Skeletal muscle satellite cell (primary cell): ENCODE results near the gene RNF217.
"Not testable (repeated sequence)": the region's sequence is repeated elsewhere in the genome, so short reads cannot be mapped to it uniquely, and the experiment has no call there.

Source experiments
- H3K27me3 ChIP-seq: 2 replicates; pipeline ENCODE4 v1.7.0; 2013; ENCODE audit warnings: low read length; ENCODE audit not compliant: control insufficient read depth, insufficient read depth
- H3K36me3 ChIP-seq: 2 replicates; pipeline ENCODE4 v1.7.0; 2013; ENCODE audit warnings: mild to moderate bottlenecking, control low read depth, low read length; ENCODE audit not compliant: insufficient read depth
- H3K4me1 ChIP-seq: 2 replicates; pipeline ENCODE4 v1.7.0; 2013; ENCODE audit warnings: low read length; ENCODE audit not compliant: control insufficient read depth, insufficient read depth
- H3K4me2 ChIP-seq: 2 replicates; pipeline ENCODE4 v1.7.0; 2013; ENCODE audit warnings: mild to moderate bottlenecking, low read length
- H3K4me3 ChIP-seq: 2 replicates; pipeline ENCODE4 v1.7.0; 2013; ENCODE audit warnings: low read length
- H3K9ac ChIP-seq: 2 replicates; pipeline ENCODE4 v1.7.0; 2013; ENCODE audit warnings: mild to moderate bottlenecking, low read depth, low read length, moderate library complexity
- H3K9me3 ChIP-seq: replicated peaks from 2 replicates; pipeline ENCODE4 v1.7.0; 2013; ENCODE audit warnings: mild to moderate bottlenecking, control low read depth, low read length

Gene RNF217

DNA sequence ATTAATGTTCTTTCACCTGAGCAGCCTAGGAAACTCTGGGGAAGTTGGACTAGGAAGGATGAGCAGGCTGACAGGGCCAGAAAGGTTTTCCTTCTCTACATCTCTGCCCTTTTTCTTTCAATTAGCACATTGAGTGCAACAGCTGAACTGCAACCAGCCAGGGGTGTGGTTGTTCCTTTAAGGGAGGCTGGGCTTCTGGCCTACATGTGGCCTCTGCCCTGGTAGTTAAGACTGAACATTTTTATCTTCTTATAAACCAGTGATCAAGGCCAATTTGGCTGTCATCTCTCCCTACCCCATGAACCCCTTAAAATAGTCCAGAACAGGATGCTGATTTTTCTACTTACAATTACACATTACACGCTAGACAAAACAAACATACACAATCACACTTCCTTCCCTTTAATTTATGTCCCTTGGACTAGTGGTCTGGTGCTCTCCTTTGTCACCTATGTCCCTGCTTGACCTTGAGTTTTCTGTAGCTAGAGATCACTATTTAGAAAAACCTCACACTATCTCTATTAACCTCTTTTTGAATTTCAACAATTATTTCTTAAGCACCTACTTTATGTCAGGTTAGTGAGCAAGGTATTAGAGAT lies 60.3 kb downstream of the RNF217 start:
- Histone ChIP-seq H3K4me2 (no peak overlapping the region), H3K4me3 (no peak overlapping the region), H3K9me3 (no peaks in the 10 kb centered on the region), H3K27me3 (no peaks in the 10 kb centered on the region), H3K9ac (no peak overlapping the region), H3K36me3 (no peaks in the 10 kb centered on the region), H3K4me1 (peaks cover 16% of the 10 kb centered on the region)

DNA sequence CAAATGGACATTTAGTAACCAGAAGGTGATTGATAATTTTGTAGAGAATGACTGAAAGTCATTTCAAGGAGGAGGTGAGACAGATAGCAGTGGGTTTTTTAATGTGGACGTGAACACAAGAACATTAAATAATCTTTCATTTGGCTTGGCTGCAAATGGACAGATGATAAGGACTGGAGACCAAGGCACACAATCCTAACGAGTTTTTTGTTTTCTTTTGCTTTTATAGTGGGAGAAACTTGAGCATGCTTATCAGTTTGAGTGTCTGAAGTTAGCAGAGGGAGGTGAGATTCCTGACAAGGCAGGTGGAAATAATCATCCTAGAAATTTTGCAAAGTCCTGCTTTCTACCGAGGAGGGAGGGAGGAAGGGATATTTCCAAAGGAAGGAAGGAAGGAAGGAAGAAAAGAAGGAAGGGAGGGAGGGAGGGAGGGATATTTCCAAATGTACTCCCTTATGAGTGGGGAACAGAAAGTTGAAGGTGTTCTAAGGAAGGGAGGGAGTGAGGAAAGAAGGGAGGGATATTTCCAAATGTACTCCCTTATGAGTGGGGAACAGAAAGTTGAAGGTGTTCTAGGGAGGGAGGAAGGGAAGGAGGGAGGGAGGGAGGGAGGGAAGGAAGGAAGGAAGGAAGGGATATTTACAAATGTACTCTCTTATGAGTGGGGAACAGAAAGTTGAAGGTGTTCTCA lies 63.1 kb downstream of the RNF217 start:
- no peak overlapping the region for H3K9ac ChIP-seq
- H3K4me1 ChIP-seq = peaks cover 10% of the 10 kb centered on the region

DNA sequence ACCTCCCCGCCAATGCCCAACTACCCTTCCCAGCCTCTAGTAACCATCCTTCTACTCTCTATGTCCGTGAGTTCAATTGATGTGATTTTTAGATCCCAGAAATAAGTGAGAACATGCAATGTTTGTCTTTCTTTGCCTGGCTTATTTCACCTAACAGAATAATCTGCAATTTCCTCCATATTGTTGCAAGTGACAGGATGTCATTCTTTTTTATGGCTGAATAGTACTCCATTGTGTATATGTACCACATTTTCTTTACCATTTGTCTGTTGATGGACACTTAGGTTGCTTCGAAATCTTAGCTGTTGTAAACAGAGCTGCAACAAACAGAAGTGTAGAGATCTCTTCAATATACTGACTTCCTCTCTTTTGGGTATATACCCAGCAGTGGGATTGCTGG lies 65.0 kb downstream of the RNF217 start:
- Histone ChIP-seq H3K4me2 (no peak overlapping the region), H3K36me3 (no peaks in the 10 kb centered on the region)

More for the DNA sequence above, 63.1 kb downstream of the RNF217 start:
- Histone ChIP-seq H3K9me3 (no peaks in the 10 kb centered on the region), H3K4me2 (no peak overlapping the region), H3K4me3 (no peak overlapping the region), H3K27me3 (no peaks in the 10 kb centered on the region), H3K36me3 (no peaks in the 10 kb centered on the region)

DNA sequence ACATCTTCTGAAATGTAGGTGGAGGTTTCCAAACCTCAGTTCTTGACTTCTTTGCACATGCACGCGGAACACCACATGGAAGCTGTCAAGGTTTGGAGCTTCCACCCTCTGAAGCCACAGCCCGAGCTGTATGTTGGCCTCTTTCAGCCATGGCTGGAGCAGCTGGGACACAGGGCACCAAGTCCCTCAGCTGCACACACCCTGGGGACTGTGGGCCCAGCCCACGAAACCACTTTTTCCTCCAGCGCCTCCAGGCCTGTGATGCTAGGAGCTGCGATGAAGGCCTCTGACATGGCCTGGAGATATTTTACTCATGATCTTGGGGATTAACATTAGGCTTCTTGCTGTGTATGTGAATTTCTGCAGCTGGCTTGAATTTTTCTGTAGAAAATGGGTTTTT lies 68.7 kb downstream of the RNF217 start:
- H3K9me3 ChIP-seq = no peaks in the 10 kb centered on the region
- no peak overlapping the region for H3K4me3 ChIP-seq
- H3K4me1 ChIP-seq = no peaks in the 10 kb centered on the region
- H3K4me2 ChIP-seq = no peak overlapping the region
- H3K36me3 ChIP-seq = no peaks in the 10 kb centered on the region
- H3K27me3 ChIP-seq = no peaks in the 10 kb centered on the region
- no peak overlapping the region for H3K9ac ChIP-seq

More for the DNA sequence above, 65.0 kb downstream of the RNF217 start:
- Histone ChIP-seq H3K4me1 (peaks cover 4% of the 10 kb centered on the region), H3K27me3 (no peaks in the 10 kb centered on the region), H3K9me3 (no peaks in the 10 kb centered on the region), H3K9ac (no peak overlapping the region), H3K4me3 (no peak overlapping the region)

DNA sequence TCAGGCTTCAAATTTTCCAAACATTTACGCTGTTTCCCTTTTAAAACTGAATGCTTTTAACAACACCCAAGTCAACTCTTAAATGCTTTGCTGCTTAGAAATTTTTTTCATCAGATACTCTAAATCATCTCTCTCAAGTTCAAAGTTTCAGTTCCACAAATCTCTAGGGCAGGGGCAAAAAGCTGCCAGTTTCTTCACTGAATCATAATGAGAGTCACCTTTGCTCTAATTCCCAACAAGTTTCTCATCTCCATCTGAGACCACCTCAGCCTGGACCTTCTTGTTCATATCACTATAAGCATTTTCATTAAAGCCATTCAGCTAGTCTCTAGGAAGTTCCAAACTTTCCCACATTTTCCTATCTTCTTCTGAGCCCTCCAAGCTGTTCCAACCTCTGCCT lies 69.1 kb downstream of the RNF217 start:
- Histone ChIP-seq H3K4me1 (no peaks in the 10 kb centered on the region), H3K36me3 (no peaks in the 10 kb centered on the region), H3K9me3 (no peaks in the 10 kb centered on the region), H3K9ac (no peak overlapping the region), H3K27me3 (no peaks in the 10 kb centered on the region), H3K4me3 (no peak overlapping the region), H3K4me2 (no peak overlapping the region)

DNA sequence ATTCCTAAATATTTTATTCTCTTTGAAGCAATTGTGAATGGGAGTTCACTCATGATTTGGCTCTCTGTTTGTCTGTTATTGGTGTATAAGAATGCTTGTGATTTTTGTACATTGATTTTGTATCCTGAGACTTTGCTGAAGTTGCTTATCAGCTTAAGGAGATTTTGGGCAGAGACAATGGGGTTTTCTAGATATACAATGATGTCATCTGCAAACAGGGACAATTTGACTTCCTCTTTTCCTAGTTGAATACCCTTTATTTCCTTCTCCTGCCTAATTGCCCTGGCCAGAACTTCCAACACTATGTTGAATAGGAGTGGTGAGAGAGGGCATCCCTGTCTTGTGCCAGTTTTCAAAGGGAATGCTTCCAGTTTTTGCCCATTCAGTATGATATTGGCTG lies 72.7 kb downstream of the RNF217 start:
- not testable (repeated sequence) for H3K4me2 ChIP-seq, H3K27me3 ChIP-seq, H3K9me3 ChIP-seq, H3K36me3 ChIP-seq, H3K9ac ChIP-seq, H3K4me1 ChIP-seq, H3K4me3 ChIP-seq

DNA sequence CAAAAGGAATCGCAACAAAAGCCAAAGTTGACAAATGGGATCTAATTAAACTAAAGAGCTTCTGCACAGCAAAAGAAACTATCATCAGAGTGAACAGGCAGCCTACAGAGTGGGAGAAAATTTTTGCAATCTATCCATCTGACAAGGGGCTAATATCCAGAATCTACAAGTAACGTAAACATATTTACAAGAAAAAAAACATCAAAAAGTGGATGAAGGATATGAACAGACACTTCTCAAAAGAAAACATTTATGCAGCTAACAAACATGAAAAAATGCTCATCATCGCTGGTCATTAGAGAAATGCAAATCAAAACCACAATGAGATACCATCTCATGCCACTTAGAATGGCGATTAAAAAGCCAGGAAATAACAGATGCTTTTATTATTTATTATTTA lies 74.2 kb downstream of the RNF217 start:
- not testable (repeated sequence) for H3K27me3 ChIP-seq, H3K4me3 ChIP-seq, H3K4me1 ChIP-seq, H3K36me3 ChIP-seq, H3K4me2 ChIP-seq, H3K9me3 ChIP-seq, H3K9ac ChIP-seq

DNA sequence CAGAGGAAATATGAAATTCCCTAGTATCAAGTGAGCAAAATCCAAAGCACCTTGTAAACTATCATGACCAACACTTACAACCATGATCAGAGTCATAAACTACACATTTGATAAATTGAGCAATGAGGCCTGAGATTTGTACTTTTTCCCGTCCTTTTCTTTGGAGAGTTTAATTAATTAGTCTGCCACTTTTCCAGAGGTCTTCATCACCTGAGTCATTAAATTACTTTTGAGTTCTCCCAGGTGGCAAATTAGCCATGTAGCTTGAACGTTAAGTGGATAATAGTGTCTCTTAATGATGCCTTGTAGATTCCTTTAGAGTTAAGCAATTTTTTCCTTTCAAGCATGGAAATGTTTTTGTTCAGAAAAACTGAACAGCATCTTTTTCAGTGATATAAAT lies 75.6 kb downstream of the RNF217 start:
- Histone ChIP-seq H3K36me3 (no peaks in the 10 kb centered on the region), H3K4me2 (no peak overlapping the region), H3K27me3 (no peaks in the 10 kb centered on the region), H3K4me3 (no peak overlapping the region), H3K9me3 (no peaks in the 10 kb centered on the region), H3K9ac (no peak overlapping the region), H3K4me1 (peaks cover 12% of the 10 kb centered on the region)

DNA sequence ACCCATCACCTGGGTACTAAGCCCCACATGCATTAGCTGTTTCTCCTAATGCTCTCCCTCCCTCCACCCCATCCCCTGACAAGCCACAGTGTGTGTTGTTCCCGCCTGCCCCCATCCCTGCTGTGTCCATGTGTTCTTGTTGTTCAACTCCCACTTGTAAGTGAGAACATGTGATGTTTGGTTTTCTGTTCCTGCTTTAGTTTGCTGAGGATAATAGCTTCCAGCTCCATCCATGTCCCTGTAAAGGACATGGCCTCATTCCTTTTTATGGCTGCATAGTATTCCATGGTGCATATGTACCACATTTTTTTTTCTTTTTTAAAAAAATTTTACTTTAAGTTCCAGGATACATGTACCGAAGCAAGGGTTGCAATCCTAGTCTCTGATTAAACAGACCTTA lies 76.7 kb downstream of the RNF217 start:
- Histone ChIP-seq H3K4me3 (no peak overlapping the region), H3K9me3 (no peaks in the 10 kb centered on the region), H3K4me2 (no peak overlapping the region), H3K36me3 (no peaks in the 10 kb centered on the region), H3K27me3 (no peaks in the 10 kb centered on the region), H3K9ac (no peak overlapping the region), H3K4me1 (peaks cover 12% of the 10 kb centered on the region)

DNA sequence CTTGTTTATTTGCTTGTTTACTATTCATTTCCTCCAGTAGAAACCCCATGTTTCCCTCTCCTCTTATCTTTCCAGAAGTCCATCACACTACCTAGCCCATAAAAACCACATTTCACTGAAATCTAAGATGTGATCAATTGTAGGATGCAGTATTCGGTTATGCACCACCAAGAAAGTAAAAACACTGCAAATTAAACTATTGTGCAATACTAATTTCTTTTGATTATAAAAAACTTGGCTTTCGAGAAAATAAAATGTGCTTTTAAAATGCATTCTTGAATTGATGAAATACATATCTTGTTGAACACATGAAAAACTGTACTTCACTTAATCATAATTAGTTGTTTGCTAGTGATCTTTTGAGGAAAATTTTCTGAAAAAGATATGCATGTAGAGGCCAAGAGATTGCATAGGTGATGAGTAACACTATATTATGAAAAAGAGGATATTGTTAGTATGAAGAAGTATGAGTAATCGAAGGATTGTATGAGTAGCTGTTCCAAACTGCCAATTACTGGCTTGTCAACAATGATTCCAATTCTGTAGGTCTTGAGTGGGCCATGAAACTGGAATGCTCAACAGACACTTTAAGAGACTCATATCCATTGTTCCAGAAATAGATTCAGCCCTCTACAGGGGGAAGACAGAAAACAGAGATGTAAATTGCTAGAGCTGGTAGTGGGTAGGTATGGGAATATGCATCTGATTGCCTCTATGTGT lies 79.7 kb downstream of the RNF217 start:
- Histone ChIP-seq H3K9me3 (no peaks in the 10 kb centered on the region), H3K9ac (no peak overlapping the region), H3K36me3 (peaks cover 10% of the 10 kb centered on the region), H3K4me1 (peaks cover 12% of the 10 kb centered on the region), H3K4me2 (no peak overlapping the region), H3K27me3 (no peaks in the 10 kb centered on the region), H3K4me3 (no peak overlapping the region)

DNA sequence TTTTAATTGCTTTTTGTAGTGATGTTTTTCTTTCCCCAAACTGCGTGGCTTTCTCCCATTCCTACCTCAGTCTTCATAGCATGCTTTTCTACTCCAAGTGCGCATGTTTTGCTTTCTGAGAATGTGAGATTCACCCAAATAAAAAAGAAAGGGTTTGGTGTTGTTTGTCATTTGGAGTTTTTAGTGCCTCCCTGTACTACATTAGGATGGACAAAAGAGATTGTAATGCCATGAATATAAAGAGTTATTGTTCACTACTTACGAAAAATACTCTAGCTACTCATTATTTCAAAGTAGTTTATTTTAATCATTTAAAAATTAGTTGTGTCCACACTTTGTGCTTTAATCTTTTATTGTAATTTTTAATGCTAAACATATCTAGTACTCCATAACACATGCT lies 81.8 kb downstream of the RNF217 start:
- H3K9me3 ChIP-seq = no peaks in the 10 kb centered on the region
- no peak overlapping the region for H3K4me3 ChIP-seq
- peaks cover 12% of the 10 kb centered on the region for H3K4me1 ChIP-seq
- H3K36me3 ChIP-seq = peaks cover 10% of the 10 kb centered on the region
- H3K9ac ChIP-seq = no peak overlapping the region
- no peaks in the 10 kb centered on the region for H3K27me3 ChIP-seq
- H3K4me2 ChIP-seq = no peak overlapping the region

DNA sequence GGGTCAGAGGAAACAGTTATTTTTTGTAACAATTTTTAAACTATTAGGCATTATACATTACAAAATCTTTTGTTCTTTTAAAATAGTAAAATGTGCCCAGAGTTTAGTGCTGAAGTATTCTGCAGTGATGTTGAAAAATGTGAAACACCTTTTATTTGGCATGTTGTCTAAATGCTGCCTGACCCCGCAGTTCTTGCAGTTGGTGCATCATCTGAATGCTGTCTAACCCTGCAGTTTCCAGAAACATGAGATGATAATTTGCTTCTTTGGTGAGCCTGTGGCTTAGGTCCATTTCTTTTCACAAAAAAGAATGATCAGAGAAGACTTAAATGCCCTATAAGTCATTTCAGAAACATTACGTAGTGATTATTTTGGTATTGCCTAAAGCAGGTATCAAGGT lies 82.4 kb downstream of the RNF217 start:
- H3K9me3 ChIP-seq = no peaks in the 10 kb centered on the region
- peaks cover 12% of the 10 kb centered on the region for H3K4me1 ChIP-seq
- H3K4me2 ChIP-seq = no peak overlapping the region
- H3K27me3 ChIP-seq = no peaks in the 10 kb centered on the region
- no peak overlapping the region for H3K4me3 ChIP-seq
- H3K9ac ChIP-seq = no peak overlapping the region
- peaks cover 10% of the 10 kb centered on the region for H3K36me3 ChIP-seq
